GM18858 (cell line): ENCODE results near the gene CEMIP2.
"Not testable (repeated sequence)": the region's sequence is repeated elsewhere in the genome, so short reads cannot be mapped to it uniquely, and the experiment has no call there.

Experiments used
- ATAC-seq: cut with Tn5 transposase; IDR thresholded peaks from one replicate; pipeline ENCODE4 v1.9.1; 2021; ENCODE audit not compliant: unreplicated experiment

CEMIP2 gene

DNA sequence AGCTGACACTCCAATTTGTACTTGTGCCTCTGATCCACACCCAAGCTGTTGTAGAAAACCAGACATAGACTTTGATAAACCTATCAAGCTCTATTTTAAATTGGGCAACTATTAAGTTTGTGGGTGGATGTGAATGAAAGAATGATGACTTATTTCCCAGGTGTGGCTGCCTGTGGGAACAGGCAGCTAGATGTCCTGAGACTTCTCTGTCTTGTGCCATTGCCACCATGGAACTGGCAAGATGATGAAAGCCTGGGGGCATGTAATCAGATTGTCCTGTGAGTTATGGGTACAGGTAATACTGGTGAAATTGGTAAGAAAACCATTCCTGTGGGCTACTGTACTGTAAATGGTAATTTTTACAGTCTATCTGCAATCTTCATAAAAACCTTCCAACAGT lies 57.5 kb downstream of the CEMIP2 start:
- ATAC-seq, result no peak

DNA sequence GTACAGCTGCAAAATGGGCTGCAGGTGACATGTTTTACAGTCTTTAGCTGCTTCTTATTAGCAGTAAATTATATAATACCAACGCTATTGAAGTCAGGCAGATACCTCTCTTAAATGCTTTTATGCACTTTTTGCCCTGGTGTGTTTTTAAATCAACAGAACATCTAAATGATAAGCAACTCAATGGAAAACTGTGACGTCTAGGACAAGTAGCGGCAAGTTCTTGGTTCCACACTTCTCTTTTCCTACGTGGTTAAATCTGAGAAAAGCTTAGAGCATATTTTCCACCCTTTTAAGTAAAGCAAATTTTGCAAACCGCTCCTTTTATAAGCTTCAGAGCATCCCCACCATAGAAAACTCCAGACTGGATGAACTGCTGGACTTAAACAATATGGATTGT lies 58.1 kb downstream of the CEMIP2 start:
- no peak for ATAC-seq

DNA sequence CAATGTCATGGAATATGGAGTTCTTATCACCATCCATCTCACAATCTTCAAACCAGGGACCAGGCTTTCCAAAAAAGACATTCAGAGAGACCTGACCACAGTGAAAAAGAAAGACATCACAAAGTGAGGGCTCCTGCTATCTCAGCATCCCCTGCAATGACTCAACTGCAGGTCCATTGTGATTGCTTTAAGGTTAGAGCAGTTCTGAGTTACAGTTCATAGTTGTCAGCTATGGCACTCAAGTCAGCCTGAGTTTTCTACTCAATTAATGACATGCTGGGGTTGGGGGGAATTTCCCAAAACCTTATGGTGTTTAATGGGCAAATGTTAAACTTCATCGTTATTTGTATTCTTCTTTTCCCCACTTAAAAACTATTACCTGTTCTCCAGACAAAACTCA lies 58.9 kb downstream of the CEMIP2 start:
- no peak for ATAC-seq

DNA sequence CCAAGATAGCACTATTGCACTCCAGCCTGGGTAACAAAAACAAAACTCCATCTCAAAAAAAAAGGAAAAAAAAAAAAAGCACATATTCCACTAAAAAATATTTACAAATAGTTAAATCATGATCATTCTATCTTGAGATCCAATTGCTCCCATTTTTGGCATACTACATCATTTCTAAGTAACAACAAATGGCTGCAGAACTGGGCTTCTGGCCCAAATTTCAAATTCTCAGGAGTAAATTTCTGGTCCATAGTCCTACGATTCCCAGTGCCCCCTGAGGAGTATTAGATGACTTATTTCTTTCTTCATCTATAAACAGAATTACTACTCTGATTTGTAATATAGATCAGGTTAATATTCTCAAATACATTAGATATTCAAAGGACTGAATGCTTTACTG lies 62.1 kb downstream of the CEMIP2 start:
- no peak for ATAC-seq

DNA sequence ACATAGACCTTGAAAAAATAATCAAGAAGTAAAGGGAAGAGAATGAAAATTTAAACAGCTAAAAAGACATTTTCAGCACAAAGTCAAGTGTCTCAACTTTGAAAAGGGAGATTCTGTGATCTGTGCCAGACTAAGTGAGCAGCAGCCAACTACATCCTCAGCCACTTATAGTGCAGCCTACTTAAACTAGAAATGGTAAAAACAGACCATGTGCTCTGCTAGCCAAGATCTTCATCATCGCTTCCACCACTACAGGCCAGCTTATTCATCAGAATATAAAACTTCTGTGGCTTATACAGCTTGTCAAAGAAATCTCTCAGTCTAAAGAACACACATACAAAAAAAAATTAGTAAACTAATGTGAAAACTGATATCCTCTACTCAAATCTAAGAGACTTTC lies 63.5 kb downstream of the CEMIP2 start:
- ATAC-seq, result no peak

DNA sequence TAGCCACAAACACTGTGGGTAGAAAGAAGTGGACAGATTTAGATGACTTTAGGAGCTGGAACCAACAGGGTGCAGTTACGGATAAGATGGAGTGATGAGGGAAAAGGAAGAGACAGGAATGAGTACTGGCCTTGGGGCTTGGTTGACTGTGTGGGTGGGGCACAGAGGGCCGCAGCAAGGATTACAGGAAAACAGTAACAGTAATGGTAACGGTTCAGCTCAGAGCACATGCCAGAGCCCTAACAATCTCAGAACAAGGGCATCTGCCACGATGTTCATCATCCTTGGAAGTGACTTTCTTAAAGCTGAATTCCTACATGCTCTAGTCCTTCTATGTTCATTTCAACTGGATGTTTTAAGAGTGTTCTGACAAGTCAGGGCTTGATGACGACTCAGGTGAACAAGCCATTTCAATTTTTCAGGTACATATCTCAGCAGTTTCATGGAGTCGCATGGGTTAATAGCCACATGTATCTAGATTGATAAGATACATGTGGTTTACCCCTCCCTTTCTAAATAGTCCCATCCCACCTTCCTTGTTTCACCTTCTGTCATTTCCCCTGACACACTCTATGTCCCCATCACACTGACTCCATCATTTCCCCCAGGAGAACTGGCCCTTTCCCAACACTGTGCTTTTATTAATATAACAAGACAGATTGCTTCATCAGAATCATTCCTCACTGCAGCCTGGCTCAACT lies 65.0 kb downstream of the CEMIP2 start:
- no peak for ATAC-seq

DNA sequence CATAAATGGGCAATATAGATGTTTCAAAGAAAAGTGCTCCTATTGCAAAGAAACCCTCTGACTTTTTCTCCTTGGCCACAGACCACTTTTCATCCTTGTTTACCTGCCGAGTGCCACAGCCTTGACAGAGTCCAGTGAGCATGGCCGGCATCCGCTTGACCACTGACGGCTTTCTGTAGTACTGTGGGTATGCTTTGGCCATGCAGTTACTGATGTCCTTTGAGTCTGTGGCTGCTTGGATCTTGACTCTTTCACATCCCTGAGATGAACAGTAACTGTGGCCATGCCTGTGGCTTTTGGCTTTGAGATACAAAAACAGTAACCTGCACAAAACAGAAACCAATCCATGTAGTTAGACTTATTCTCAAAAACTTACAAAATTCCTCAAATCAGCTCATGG lies 70.4 kb downstream of the CEMIP2 start:
- no peak for ATAC-seq

DNA sequence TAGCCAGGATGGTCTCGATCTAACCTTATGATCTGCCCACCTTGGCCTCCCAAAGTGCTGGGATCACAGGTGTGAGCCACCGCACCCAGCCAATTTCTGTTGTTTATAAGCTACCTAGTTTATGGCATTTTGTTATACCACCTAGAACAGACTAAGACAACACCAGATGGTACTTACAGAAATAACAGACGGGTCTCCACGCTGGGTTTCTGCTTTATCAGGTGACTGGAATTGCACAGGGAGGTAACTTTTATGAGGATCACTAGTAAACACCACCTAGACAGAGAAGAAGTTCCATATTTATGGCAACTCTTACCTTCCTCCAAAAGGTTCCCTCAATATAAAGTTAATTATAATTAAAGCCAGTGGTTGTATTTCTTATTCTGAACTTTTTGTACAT lies 74.0 kb downstream of the CEMIP2 start:
- no peak for ATAC-seq

DNA sequence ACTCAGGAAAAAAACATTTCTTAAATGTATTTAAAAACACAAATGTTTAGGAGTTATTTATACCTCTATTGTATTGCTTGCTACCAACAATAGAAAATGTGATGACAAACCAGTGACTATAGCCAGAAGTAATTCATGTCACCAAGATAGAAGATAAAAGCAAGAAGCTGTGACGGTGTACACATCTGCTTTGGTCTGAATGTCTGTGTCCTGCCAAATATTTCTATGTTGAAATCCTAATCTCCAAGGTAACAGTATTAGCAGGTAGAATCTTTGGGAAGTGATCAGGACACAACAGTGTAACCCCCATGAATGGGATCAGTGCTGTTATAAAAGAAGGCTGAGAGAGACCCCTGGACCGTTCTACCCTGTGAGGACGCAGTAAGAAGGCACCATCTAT lies 74.7 kb downstream of the CEMIP2 start:
- no peak for ATAC-seq

DNA sequence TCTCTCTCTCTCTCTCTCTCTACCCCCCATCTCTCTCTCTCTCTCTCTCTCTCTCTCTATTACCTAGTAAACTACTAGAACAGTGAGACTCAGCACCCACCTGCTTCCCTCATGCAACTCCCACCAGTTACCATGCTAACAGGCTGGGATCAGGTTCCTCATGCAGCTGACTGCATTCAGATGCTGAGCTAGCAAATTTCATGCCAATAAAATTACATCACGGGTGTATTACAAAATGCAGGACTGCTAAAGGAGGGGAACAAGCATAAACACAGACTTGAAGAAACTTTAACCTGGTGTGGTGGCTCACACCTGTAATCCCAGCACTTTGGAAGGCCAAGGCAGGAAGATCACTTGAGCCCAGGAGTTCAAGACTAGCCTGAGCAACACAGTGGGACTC lies 76.0 kb downstream of the CEMIP2 start:
- no peak for ATAC-seq

DNA sequence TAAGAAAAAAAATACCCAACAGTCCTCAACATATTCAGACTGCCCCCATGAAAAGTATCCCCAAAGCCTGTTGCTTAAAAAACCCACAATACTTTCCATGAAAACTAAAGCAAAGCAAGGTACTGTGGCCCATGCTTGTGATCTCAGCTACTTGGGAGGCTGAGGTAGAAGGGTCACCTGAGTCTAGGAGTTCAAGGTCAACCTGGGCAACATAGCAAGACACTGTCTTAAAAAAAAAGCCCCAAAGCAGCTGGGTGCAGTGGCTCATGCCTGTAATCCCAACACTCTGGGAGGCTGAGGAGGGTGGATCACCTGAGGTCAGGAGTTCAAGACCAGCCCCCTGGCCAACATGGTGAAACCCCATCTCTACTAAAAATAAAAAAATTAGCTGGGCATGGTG lies 76.7 kb downstream of the CEMIP2 start:
- not testable (repeated sequence) for ATAC-seq

DNA sequence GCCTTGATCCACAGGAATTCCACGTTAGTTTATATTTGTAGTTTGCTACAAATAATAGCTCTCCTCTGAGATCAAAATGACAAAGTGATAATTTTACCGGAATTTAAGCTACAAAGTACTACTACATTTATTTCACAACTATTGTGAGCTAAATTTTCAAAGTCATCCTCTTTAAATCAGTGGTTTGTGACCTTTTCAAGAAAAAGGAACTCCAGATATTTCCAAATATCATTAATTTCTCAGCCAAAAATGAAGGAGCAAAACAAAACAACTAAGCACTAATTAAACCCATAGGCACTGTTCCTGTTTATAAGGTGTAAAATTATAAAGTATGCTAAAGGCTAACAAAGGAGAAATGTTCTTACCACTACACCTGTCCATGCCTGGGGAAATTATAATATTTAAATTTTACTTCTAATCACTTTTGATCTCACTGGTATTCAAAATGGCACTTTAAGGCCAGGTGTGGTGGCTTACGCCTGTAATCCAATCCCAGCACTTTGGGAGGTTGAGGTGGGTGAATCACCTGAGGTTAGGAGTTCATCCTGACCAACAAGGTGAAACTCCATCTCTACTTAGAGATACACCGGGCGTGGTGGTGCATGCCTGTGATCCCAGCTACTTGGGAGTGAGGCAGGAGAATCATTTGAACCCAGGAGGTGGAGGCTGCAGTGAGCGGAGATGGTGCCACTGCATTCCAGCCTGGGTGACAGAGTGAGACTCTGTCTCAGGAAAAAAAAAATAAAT lies 77.5 kb downstream of the CEMIP2 start:
- no peak for ATAC-seq

DNA sequence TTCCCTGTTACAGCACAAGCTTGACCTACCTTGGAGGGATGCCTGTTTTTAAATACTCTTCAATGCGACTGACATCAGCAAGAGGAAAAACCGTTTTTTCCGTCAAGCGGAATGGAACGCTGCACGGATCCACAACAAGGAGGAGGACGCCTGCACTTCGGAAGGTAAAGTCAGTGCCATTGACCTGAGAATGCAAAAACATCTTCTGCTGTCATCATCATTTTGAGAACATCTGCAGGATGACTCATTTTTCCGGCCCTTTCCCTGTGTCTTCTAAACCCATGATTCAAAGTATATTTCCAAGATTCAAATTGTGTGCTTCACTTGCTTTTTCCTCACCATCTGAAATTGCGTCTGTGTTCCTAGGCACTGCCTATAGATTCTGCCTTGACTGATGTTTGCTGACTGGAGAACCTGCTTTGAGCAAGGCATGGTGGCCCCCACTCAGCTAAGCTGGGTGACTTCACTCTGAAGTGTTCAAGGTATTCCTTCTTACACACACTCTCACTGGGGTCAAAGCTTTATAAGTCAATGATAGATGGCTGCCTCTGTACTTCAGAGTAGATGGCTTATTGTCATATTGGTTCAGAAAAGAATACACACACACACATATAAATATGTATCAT lies 78.1 kb downstream of the CEMIP2 start:
- no peak for ATAC-seq

DNA sequence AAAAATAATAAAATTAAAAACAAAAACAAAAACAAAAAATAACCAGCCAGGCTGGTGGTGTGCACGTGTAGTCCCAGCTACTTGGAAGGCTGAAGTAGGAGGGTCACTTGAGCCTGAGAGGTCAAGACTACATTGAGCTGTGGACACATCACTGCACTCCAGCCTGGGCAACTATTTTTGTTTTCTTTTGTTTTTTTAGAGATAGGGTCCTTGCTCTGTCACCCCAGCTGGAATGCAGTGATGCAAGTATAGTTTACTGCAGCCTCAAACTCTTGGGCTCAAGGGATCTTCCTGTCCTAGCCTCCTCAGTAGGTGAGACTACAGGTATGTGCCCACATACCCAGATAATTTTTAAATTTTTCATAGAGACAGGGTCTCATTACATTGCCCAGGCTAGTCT lies 80.6 kb downstream of the CEMIP2 start:
- no peak for ATAC-seq

DNA sequence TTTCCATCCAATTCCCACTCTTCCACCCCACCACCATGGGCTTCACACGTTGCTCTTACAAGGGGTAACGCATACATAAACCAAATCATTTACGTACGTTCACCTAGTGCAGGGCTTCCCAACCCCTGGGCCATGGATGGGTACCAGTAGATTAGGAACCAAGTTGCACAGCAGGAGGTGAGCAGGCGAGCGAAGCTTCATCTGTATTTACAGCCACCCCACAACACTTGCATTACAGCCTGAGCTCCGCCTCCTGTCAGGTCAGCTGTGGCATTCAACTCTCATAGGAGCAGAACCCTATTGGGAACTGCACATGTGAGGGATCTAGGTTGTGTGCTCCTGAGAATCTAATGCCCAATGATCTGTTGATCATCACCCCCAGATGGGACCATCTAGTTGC lies 82.3 kb downstream of the CEMIP2 start:
- ATAC-seq, result no peak

DNA sequence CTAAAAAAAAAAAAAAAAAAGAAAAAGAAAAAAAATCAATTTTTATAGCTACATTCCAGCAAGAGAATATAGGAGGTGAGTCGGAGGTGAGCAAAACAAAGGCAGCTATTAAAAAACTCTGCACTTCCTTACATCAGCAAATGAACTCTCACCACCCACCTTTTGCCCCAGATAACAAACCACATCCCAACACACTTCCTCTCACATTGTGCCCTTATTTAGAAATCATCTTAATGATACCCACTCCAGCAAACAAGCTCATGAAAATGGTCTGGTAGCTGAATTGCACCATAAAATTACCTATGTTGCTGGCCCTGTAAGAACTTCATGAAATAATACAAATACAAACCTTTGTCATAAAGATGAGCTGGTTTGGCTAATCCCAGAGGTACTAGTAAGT lies 82.9 kb downstream of the CEMIP2 start:
- peak; percentile 65 for ATAC-seq

DNA sequence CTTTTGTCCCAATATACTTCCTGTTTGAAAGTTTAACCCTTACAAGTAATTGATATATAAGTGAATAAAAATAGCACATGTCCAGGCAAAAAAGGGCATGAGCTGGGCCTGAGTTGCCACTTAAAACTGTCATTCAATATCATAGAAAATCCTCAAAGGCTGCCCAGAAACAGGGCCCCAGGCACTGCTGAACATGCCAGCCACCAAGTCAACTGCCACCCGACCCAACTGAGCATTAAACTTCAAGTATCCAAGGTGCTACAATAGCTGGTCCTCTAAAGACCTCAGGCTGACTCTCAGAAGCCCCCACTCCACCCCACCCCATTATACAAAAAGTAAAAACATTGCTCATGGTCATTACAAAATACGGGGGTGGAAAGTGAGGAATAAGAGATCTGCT lies 83.7 kb downstream of the CEMIP2 start:
- no peak for ATAC-seq

DNA sequence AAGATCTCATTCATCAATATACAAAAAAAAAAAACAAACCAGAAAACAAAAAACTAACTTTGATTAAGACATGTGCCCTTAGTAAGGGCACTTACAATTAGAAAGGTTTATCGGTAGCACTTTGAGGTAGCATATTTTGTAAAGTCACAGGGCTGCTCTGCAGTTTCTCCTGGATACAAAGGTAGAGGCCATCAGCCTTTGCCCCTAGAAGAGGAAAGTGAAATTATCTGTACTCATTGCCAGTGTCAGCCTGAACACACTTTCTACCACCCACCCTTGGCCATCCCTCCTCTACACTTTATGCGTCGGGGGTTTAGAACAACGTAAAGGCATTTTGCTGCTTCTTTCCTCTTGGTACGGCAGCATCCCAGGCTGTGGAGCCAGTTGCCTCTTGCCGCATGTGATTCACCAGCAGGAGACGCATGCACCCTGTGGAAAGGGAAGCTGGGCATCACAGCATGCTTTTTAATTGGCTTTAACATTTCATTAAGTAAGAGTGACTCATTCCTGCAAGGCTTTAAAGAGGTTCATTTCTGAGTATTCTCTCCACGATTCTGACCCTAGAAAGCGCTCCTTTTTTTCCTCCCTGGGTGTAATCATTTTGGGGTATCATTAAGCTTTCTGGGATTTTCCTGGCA lies 84.6 kb downstream of the CEMIP2 start:
- ATAC-seq, result no peak

DNA sequence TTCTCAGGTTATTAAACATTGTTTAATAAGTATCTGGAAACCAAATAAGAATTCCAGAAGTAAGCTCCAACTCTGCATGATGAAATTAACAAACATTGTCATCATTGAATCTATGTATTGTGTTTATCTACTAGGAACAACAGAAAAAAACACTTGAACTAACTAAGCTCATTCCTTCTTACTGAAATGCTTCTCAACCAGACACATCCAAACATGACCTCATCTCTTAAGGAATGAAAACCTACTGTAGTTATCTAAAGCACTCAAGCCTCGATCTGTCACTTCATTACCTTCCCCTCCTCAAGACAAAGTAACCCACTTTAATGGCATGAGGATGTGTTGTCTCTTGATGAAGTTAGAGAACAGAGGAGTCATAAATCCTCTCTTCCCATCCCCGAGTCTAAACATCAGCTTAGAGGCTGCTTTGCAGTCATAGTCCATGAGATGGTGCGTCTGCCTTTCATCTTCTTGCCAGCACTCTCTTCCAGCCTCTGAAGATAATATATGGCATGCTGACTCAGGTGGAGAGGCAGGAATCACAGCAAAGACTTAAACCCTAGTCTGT lies 86.5 kb downstream of the CEMIP2 start:
- ATAC-seq, result no peak

DNA sequence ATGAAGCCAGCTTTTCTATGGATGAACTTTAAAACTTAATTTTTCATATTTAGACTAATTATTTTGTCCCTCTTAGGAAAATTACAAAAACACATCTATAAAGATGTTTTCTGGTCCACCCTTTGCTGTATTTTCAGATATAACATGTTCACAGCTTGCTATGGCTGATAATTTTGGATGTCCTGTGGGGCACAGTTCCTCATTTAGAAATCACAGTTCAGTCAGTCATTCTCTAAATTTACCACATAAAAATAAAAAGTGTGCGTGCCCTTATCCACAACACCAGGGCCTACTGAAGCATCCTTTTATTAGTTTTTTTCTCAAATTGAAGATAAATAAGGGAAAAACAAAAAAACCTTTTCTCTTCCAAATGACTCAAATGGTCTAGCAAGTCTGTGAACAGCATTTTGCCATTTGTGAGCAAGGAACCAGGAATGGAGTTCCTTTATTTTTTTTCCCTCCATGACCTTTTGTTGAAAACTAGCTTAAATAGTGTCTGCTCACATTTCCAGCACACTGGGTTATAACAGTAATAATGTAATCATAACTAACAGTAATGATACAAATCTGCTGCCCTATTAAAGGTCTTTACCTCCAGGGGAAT lies 87.1 kb downstream of the CEMIP2 start:
- ATAC-seq, result no peak
